Suprapubic skin (tissue), 3 donors: ENCODE data around the gene TBX19.

Source experiments
- POLR2A ChIP-seq, 2 donors: fragments of 450-650 bp; IDR thresholded peaks; one replicate each; pipeline ENCODE4 v1.6.1; 2017; ENCODE audit warnings: antibody characterized with exemption in 2 of 2, mild to moderate bottlenecking in 2 of 2, moderate library complexity in 2 of 2
- TF ChIP-seq, protein P1 (sequence below), 2 donors: fragments of 200-600 bp in 1 of 2; fragments of 450-650 bp in 1 of 2; sonication (generic) in 1 of 2; IDR thresholded peaks; one replicate each; pipeline ENCODE4 v1.5.1; 2016 to 2019; ENCODE audit warnings: antibody characterized with exemption in 2 of 2, mild to moderate bottlenecking in 1 of 2, moderate library complexity in 1 of 2

DNA sequence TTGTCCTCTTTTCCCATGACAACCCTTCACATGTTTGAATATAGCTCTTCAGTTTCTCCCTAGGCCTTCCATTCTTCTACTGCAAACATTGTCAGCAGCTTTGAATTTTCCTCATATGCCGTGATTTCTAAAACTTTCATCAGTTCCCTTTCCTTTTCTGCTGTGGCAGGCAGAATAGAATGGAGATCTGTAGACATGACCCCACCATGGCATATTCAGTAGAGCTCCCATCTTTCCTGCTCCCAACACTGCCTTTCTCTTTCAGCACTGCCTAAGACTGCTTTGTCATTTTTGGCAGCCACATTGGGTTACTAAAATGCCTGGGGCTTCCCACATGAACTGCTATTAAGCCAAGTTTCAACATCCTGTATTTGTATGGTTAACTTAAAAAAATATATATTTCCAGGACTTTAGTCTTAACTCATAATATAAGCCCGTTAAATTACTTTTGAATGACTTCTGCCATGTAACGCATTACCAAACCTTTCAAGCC, 60.9 kb downstream of the TBX19 start:
- TF ChIP-seq POLR2A (IDR thresholded peaks at IDR 0.05), result no peak
- TF ChIP-seq, protein P1, sequence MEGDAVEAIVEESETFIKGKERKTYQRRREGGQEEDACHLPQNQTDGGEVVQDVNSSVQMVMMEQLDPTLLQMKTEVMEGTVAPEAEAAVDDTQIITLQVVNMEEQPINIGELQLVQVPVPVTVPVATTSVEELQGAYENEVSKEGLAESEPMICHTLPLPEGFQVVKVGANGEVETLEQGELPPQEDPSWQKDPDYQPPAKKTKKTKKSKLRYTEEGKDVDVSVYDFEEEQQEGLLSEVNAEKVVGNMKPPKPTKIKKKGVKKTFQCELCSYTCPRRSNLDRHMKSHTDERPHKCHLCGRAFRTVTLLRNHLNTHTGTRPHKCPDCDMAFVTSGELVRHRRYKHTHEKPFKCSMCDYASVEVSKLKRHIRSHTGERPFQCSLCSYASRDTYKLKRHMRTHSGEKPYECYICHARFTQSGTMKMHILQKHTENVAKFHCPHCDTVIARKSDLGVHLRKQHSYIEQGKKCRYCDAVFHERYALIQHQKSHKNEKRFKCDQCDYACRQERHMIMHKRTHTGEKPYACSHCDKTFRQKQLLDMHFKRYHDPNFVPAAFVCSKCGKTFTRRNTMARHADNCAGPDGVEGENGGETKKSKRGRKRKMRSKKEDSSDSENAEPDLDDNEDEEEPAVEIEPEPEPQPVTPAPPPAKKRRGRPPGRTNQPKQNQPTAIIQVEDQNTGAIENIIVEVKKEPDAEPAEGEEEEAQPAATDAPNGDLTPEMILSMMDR (IDR thresholded peaks at IDR 0.05), result no peak
